HepG2 (cell line): ENCODE results near the gene KRTAP10-2. TPM values are rescaled to one million over a fixed set of nuclear protein-coding genes. Genes with fewer than 3 reads are reported as not detected.

Experiments used
- ATAC-seq: fragments of 200-7000 bp; cut with Tn5 transposase; 3 replicates; pipeline ENCODE4 v1.9.1; 2020; ENCODE audit warnings: mild to moderate bottlenecking, moderate library complexity
- BruUV-seq: library from RNA; stranded (reverse); fragments of 400-500 nt; replicated peaks from 2 replicates; lab custom pipeline; 2021; lab: Mats Ljungman, UMichigan
- CTCF ChIA-PET: fragments of 300-600 bp; formaldehyde crosslinking; extraction: SDS; loops from one replicate; lab custom pipeline; 2021; ENCODE audit warnings: low total read pairs, inconsistent platforms, low intra/inter-chr PET ratio; lab: Yijun Ruan, JAX
- POLR2A ChIA-PET: fragments of 350-600 bp; sonication (Branson Sonifier 250); formaldehyde crosslinking; loops from one replicate; lab custom pipeline; 2020; ENCODE audit warnings: antibody characterized with exemption, inconsistent platforms; lab: Yijun Ruan, JAX
- DNase-seq: peaks from one replicate; pipeline ENCODE4 v3.0.0-alpha.2; 2015; ENCODE audit warnings: low spot score
- FAIRE-seq: peaks from 3 replicates; lab custom pipeline; 2011; peaks lifted over from hg19 to GRCh38; lab: Jason Lieb, UNC
- H2AFZ ChIP-seq: one replicate; pipeline ENCODE4 v1.6.1; 2011; ENCODE audit warnings: low read length, inconsistent platforms
- H3K27ac ChIP-seq: fragments of 300-600 bp; 3 replicates; pipeline ENCODE4 v1.8.0; 2011; ENCODE audit warnings: mixed run types, mild to moderate bottlenecking, mixed read lengths, low read length, inconsistent platforms; ENCODE audit not compliant: insufficient read depth; ENCODE audit errors: extremely low read length
- H3K27me3 ChIP-seq, 2 experiments: fragments of 200-600 bp in 1 of 2; 2 replicates in 1 of 2; 3 replicates in 1 of 2; pipeline versions ENCODE4 v1.6.0 to v1.8.0; 2011; ENCODE audit warnings: low read length in 2 of 2, mild to moderate bottlenecking in 2 of 2, moderate library complexity in 2 of 2, inconsistent platforms in 1 of 2; ENCODE audit not compliant: insufficient read depth in 2 of 2, control insufficient read depth in 1 of 2
- H3K36me3 ChIP-seq, 2 experiments: fragments of 200-600 bp in 1 of 2; replicated peaks in 1 of 2; 2 replicates in 1 of 2; 3 replicates in 1 of 2; pipeline versions ENCODE4 v1.5.1 to v1.8.0; 2011; ENCODE audit warnings: low read length in 2 of 2, inconsistent platforms in 1 of 2; ENCODE audit not compliant: insufficient read depth in 2 of 2, control insufficient read depth in 1 of 2
- H3K4me1 ChIP-seq: 2 replicates; pipeline ENCODE4 v1.5.1; 2012; ENCODE audit warnings: low read length, inconsistent platforms; ENCODE audit not compliant: insufficient read depth
- H3K4me2 ChIP-seq: 2 replicates; pipeline ENCODE4 v1.6.0; 2011; ENCODE audit warnings: low read depth, low read length, inconsistent platforms
- H3K4me3 ChIP-seq, 3 experiments: fragments of 200-600 bp in 1 of 3; sonication (generic), shearing (Covaris generic) in 1 of 3; replicated peaks in 1 of 3; 2 replicates each; pipeline ENCODE4 v1.5.1; 2011 to 2016; ENCODE audit warnings: low read length in 3 of 3, inconsistent platforms in 2 of 3, low read depth in 2 of 3, mild to moderate bottlenecking in 2 of 3, control low read depth in 1 of 3, mixed read lengths in 1 of 3; ENCODE audit not compliant: insufficient read depth in 1 of 3
- H3K79me2 ChIP-seq: one replicate; pipeline ENCODE4 v1.6.1; 2011; ENCODE audit warnings: low read length, inconsistent platforms; ENCODE audit not compliant: insufficient read depth
- H3K9ac ChIP-seq: 2 replicates; pipeline ENCODE4 v1.6.0; 2011; ENCODE audit warnings: mild to moderate bottlenecking, low read depth, low read length, inconsistent platforms; ENCODE audit not compliant: insufficient read depth
- H3K9me3 ChIP-seq: 2 replicates; pipeline ENCODE4 v1.5.1; 2012; ENCODE audit warnings: mild to moderate bottlenecking, low read length
- H4K20me1 ChIP-seq: 2 replicates; pipeline ENCODE4 v1.6.0; 2011; ENCODE audit warnings: inconsistent platforms, mild to moderate bottlenecking, low read length, moderate library complexity; ENCODE audit not compliant: insufficient read depth
- ATF7 ChIP-seq, 2 experiments: fragments of 450-650 bp in 1 of 2; sonication (generic) in 1 of 2; formaldehyde crosslinking in 1 of 2; IDR thresholded peaks; 2 replicates each; pipeline versions ENCODE4 v1.4.0 to v1.6.1; 2016 to 2020; ENCODE audit warnings: antibody characterized with exemption in 1 of 2, mild to moderate bottlenecking in 1 of 2, missing genetic modification reagents in 1 of 2
- CEBPB ChIP-seq: IDR thresholded peaks from 2 replicates; pipeline ENCODE4 v1.6.1; 2011; ENCODE audit warnings: low read depth, low read length, improper control_type of control experiment, borderline replicate concordance
- CEBPG ChIP-seq: IDR thresholded peaks from 2 replicates; pipeline ENCODE4 v1.6.1; 2016
- HNF4A ChIP-seq: sonication (generic); formaldehyde crosslinking; IDR thresholded peaks from 2 replicates; pipeline ENCODE4 v1.4.0; 2020; ENCODE audit warnings: missing genetic modification reagents
- HNF4G ChIP-seq, 2 experiments: sonication (generic) in 1 of 2; formaldehyde crosslinking in 1 of 2; IDR thresholded peaks; 2 replicates each; pipeline versions ENCODE4 v1.4.0 to v1.6.1; 2011 to 2020; ENCODE audit warnings: borderline replicate concordance in 2 of 2, low read depth in 2 of 2, mild to moderate bottlenecking in 2 of 2, low read length in 1 of 2, missing genetic modification reagents in 1 of 2, moderate library complexity in 1 of 2
- HOXA3 ChIP-seq: sonication (generic); formaldehyde crosslinking; IDR thresholded peaks from 2 replicates; pipeline ENCODE4 v1.5.0; 2020; ENCODE audit warnings: missing genetic modification reagents
- SPEN ChIP-seq: sonication (generic); formaldehyde crosslinking; IDR thresholded peaks from 2 replicates; pipeline ENCODE4 v1.5.1; 2020; ENCODE audit warnings: low read depth, mild to moderate bottlenecking, missing genetic modification reagents
- ZNF230 ChIP-seq: sonication (generic); formaldehyde crosslinking; IDR thresholded peaks from 2 replicates; pipeline ENCODE4 v1.4.0; 2020; ENCODE audit warnings: mild to moderate bottlenecking, missing genetic modification reagents
- ZNF460 ChIP-seq: sonication (generic); formaldehyde crosslinking; IDR thresholded peaks from 2 replicates; pipeline ENCODE4 v1.5.1; 2020; ENCODE audit warnings: missing genetic modification reagents, mild to moderate bottlenecking, borderline replicate concordance
- ZNF576 ChIP-seq: sonication (generic); formaldehyde crosslinking; IDR thresholded peaks from 2 replicates; pipeline ENCODE4 v1.4.0; 2020; ENCODE audit warnings: mild to moderate bottlenecking, missing genetic modification reagents
- ZNF788 ChIP-seq: sonication (generic); formaldehyde crosslinking; IDR thresholded peaks from 2 replicates; pipeline ENCODE4 v1.5.0; 2020; ENCODE audit warnings: mild to moderate bottlenecking, missing genetic modification reagents, borderline replicate concordance
- ZXDC ChIP-seq: sonication (generic); formaldehyde crosslinking; IDR thresholded peaks from 2 replicates; pipeline ENCODE4 v1.5.0; 2020; ENCODE audit warnings: mild to moderate bottlenecking, missing genetic modification reagents
- WGBS: methylation state at CpG from one replicate; pipeline ENCODE4 v1.1.6; 2017; ENCODE audit warnings: low lambda C conversion rate; 5-methylcytosine and 5-hydroxymethylcytosine counted together
- in situ Hi-C: cut with HindIII; loops from 2 replicates; pipeline ENCODE4 v1.10.0; 2017; ENCODE audit warnings: low pct_unique_long_range_greater_than_20kb; ENCODE audit not compliant: extremely low pct_ligation_motif_present
- intact Hi-C: fragments of 100-400 bp; cut with micrococcal nuclease; formaldehyde crosslinking; loops from one replicate; pipeline ENCODE4 v1.10.0; 2022; ENCODE audit not compliant: unreplicated experiment
- polyA plus RNA-seq, 8 experiments: library from polyadenylated mRNA; depleted of rRNA in 3 of 8; stranded (reverse) in 7 of 8; unstranded in 1 of 8; fragments of >200 nt; fragmentation: Illumina TruSeq in 4 of 8; extraction: Trizol in 4 of 8; gene quantifications; 2 replicates each; pipeline versions ENCODE4 v1.2.1 to v1.2.3, GENCODE V29; 2011 to 2016; ENCODE audit warnings: low read depth in 4 of 8, missing spikeins in 1 of 8, mixed read lengths in 1 of 8; ENCODE audit not compliant: insufficient read depth in 1 of 8
- total RNA-seq, 5 experiments: library from RNA; depleted of rRNA; stranded (reverse); fragments of >200 nt; fragmentation: Illumina TruSeq; extraction: Trizol; gene quantifications; 2 replicates each; pipeline ENCODE4 v1.2.3, GENCODE V29; 2016; ENCODE audit warnings: low read depth in 1 of 5

KRTAP10-2 gene
- total and polyA plus RNA-seq, 2 of the 13 experiments (the other 11 are each of a cell fraction or from before 2014, with no cell fraction given): not detected

- WGBS: 71% methylated on average over 31 of the region's 37 CpGs
- Histone ChIP-seq H2AFZ (no peak overlapping the region), H3K36me3 (no peaks in the 10 kb centered on the region), H3K9me3 (no peaks in the 10 kb centered on the region), H3K27me3 (peaks cover 0 to 14% of the 10 kb centered on the region in 2 experiments; a peak in 2 of 5 replicates), H3K27ac (no peak overlapping the region), H3K4me2 (no peak overlapping the region), H4K20me1 (no peaks in the 10 kb centered on the region), H3K79me2 (no peaks in the 10 kb centered on the region), H3K4me1 (peaks cover 21% of the 10 kb centered on the region), H3K9ac (no peak overlapping the region), H3K4me3 (no peak overlapping the region)
- TF ChIP-seq SPEN (CRISPR knock-in tag) (no peak), ZNF460 (CRISPR knock-in tag) (no peak), ZNF788 (no peak), ZNF576 (CRISPR knock-in tag) (no peak)
- POLR2A ChIA-PET: no interaction called here
- no TSS peak for BruUV-seq
- no peak for ATAC-seq
- FAIRE-seq: no peak
- CTCF ChIA-PET: no interaction called here
- in situ Hi-C loops: no loop called here
- intact Hi-C loops: no loop called here
- DNase-seq: no peak
Observed at GRCh38 chr21:44527156-44527982, 23.9 kb downstream of the KRTAP10-2 start.

- peaks cover 0 to 11% of the 10 kb centered on the region in 2 experiments; a peak in 1 of 5 replicates for H3K27me3 ChIP-seq
- H3K4me2 ChIP-seq: peak overlapping the region; percentile 20; the same call in 1 of the 2 replicates
- H3K9ac ChIP-seq: no peak overlapping the region
- 31% methylated on average over 12 of the region's 12 CpGs for WGBS
- H3K4me3 ChIP-seq: no peak overlapping the region
- no peak overlapping the region for H3K27ac ChIP-seq
- H3K79me2 ChIP-seq: no peaks in the 10 kb centered on the region
- BruUV-seq: no TSS peak
- CTCF ChIA-PET: no interaction called here
- no peaks in the 10 kb centered on the region for H3K9me3 ChIP-seq
- ATAC-seq: peak; percentile 8; the same call in 1 of the 3 replicates
- intact Hi-C loops: no loop called here
- H2AFZ ChIP-seq: no peak overlapping the region
- DNase-seq: peak; percentile 22
- in situ Hi-C loops: no loop called here
- peaks cover 21% of the 10 kb centered on the region for H3K4me1 ChIP-seq
- H4K20me1 ChIP-seq: no peaks in the 10 kb centered on the region
- POLR2A ChIA-PET: no interaction called here
- FAIRE-seq: no peak
- no peaks in the 10 kb centered on the region for H3K36me3 ChIP-seq
- TF ChIP-seq CEBPB (peak; percentile 85), ZXDC (CRISPR knock-in tag) (no peak), CEBPG (0 out of 2 replicates have a peak, but pooled peaks have one; percentile 13), HNF4G (IDR thresholded peaks at IDR 0.05; ENCODE audit: borderline replicate concordance, low read depth, low read length) (peak; percentile 44; the same call in 1 of the 2 replicates), HNF4G (CRISPR knock-in tag; IDR thresholded peaks at IDR 0.05; ENCODE audit: borderline replicate concordance, low read depth) (no peak), HOXA3 (CRISPR knock-in tag) (peak; percentile 28; the same call in 1 of the 2 replicates), HNF4A (peak; percentile 83), ZNF230 (CRISPR knock-in tag) (no peak), ATF7 (IDR thresholded peaks at IDR 0.05) (peak; percentile 80; the same call in 1 of the 2 replicates), ATF7 (CRISPR knock-in tag; IDR thresholded peaks at IDR 0.05) (no peak)
Observed at GRCh38 chr21:44526096-44526997, 25.0 kb downstream of the KRTAP10-2 start.
